HEK293T (cell line): ENCODE measurements around the gene CNKSR1.

ENCODE experiments used
- ARNT ChIP-seq: fragments of 450-650 bp; IDR thresholded peaks from 2 replicates; pipeline ENCODE4 v1.6.1; 2017; ENCODE audit warnings: mild to moderate bottlenecking
- BHLHE40 ChIP-seq: fragments of 450-650 bp; IDR thresholded peaks from 2 replicates; pipeline ENCODE4 v1.6.1; 2016; ENCODE audit warnings: mild to moderate bottlenecking, moderate library complexity, borderline replicate concordance
- CTBP1 ChIP-seq: fragments of 450-650 bp; IDR thresholded peaks from 2 replicates; pipeline ENCODE4 v1.6.1; 2016; ENCODE audit warnings: borderline replicate concordance
- ELF4 ChIP-seq: fragments of 450-650 bp; IDR thresholded peaks from 2 replicates; pipeline ENCODE4 v1.6.1; 2017; ENCODE audit warnings: antibody characterized with exemption
- FOXA1 ChIP-seq: fragments of 450-650 bp; IDR thresholded peaks from 2 replicates; pipeline ENCODE4 v1.6.1; 2016; ENCODE audit warnings: mild to moderate bottlenecking
- FOXK2 ChIP-seq: fragments of 450-650 bp; IDR thresholded peaks from 2 replicates; pipeline ENCODE4 v1.6.1; 2016; ENCODE audit warnings: mild to moderate bottlenecking
- FOXM1 ChIP-seq: fragments of 450-650 bp; IDR thresholded peaks from 2 replicates; pipeline ENCODE4 v1.6.1; 2017; ENCODE audit warnings: mild to moderate bottlenecking, borderline replicate concordance
- PKNOX1 ChIP-seq: fragments of 450-650 bp; IDR thresholded peaks from 2 replicates; pipeline ENCODE4 v1.6.1; 2016
- SP1 ChIP-seq: fragments of 450-650 bp; IDR thresholded peaks from 2 replicates; pipeline ENCODE4 v1.6.1; 2017
- SUZ12 ChIP-seq: fragments of 450-650 bp; IDR thresholded peaks from 2 replicates; pipeline ENCODE4 v1.6.1; 2016; ENCODE audit warnings: mild to moderate bottlenecking
- TARDBP ChIP-seq: fragments of 450-650 bp; IDR thresholded peaks from 2 replicates; pipeline ENCODE4 v1.6.1; 2016
- ZNF384 ChIP-seq: fragments of 450-650 bp; IDR thresholded peaks from 2 replicates; pipeline ENCODE4 v1.6.1; 2016

GRCh38 chr1:26169669-26170471, 7.4 kb upstream of the CNKSR1 start, which contains the start of gene ZNF593:
- TF ChIP-seq ZNF384, result no peak
- TF ChIP-seq ELF4, result peak; percentile 87
- no peak for TF ChIP-seq SP1
- no peak for TF ChIP-seq BHLHE40
- TF ChIP-seq SUZ12, result no peak
- TF ChIP-seq FOXK2, result no peak
- 0 out of 2 replicates have a peak, but pooled peaks have one; percentile 19 for TF ChIP-seq PKNOX1
- TF ChIP-seq FOXM1, result no peak
- TF ChIP-seq TARDBP, result peak; percentile 77
- TF ChIP-seq CTBP1, result no peak
- no peak for TF ChIP-seq FOXA1
- peak; percentile 11; the same call in 1 of the 2 replicates for TF ChIP-seq ARNT
